ENCODE results near the gene PLTP. TPM values are rescaled to one million over a fixed set of nuclear protein-coding genes. Genes with fewer than 3 reads are reported as not detected.

The PLTP gene
- total RNA-seq, 1 donor from 2014 or later, result 38.5 TPM

- DNase-seq (ENCODE audit: low read depth), result no peak
- TF ChIP-seq CTCF (conservative IDR thresholded peaks at IDR 0.05; ENCODE audit: low read depth, low read length), result no peak
- H3K4me3 ChIP-seq (ENCODE audit: low read depth, low read length), result no peak overlapping the region
Observed at GRCh38 chr20:45853484-45853883, 58.5 kb downstream of the PLTP start.

DNA sequence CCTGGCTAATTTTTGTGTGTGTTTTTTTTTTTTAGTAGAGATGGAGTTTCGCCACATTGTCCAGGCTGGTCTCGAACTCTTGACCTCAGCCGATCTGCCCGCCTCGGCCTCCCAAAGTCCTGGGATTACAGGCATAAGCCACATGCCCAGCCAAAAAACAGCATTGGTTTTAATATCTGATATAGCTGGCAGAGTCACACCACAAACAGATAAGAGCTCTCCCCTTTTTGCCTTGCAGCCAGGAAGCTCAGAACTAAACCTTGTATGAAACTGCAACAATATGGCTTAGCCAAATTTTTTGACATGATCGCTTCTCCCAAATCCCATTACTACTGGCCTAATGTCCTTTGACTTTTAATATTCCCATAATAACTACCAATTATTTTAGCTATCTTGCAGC is 59.6 kb downstream of the PLTP start:
- no peak for TF ChIP-seq CTCF (conservative IDR thresholded peaks at IDR 0.05; ENCODE audit: low read depth, low read length)
- no peak overlapping the region for H3K4me3 ChIP-seq (ENCODE audit: low read depth, low read length)
- no peak for DNase-seq (ENCODE audit: low read depth)

GRCh38 chr20:45851501-45851900 is 60.5 kb downstream of the PLTP start:
- no peak for TF ChIP-seq CTCF (conservative IDR thresholded peaks at IDR 0.05; ENCODE audit: low read depth, low read length)
- DNase-seq (ENCODE audit: low read depth), result no peak

GRCh38 chr20:45850926-45851325 is 61.0 kb downstream of the PLTP start:
- no peak for DNase-seq (ENCODE audit: low read depth)
- TF ChIP-seq CTCF (conservative IDR thresholded peaks at IDR 0.05; ENCODE audit: low read depth, low read length), result no peak
- no peak overlapping the region for H3K4me3 ChIP-seq (ENCODE audit: low read depth, low read length)

More at GRCh38 chr20:45851501-45851900, 60.5 kb downstream of the PLTP start:
- no peak overlapping the region for H3K4me3 ChIP-seq (ENCODE audit: low read depth, low read length)

GRCh38 chr20:45850238-45850637 is 61.7 kb downstream of the PLTP start:
- H3K4me3 ChIP-seq (ENCODE audit: low read depth, low read length), result no peak overlapping the region
- no peak for DNase-seq (ENCODE audit: low read depth)
- no peak for TF ChIP-seq CTCF (conservative IDR thresholded peaks at IDR 0.05; ENCODE audit: low read depth, low read length)

DNA sequence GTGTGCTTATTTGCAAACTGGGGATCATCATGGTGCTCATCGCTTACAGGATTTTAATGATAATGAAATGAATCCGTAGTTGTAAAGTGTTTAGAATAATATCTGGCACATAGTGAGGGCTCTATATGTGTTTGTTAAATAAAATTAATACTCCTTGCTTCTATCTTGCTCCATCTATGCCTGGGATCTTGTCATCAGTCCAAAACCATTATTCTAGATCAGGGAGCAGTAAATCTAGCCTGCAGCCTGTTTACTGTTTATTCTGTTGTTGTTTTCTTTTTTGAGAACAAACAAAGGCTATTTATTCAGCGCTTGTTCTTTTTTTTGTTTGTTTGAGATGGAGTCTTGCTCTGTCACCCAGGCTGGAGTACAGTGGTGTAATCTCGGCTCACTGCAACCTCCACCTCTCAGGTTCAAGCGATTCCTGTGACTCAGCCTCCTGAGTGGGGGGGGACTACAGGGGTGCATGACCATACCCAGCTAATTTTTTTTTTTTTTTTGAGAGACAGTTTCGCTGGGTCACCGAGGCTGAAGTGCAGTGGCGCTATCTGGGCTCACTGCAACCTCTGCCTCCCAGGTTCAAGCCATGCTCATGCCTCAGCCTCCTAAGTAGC is 62.9 kb downstream of the PLTP start:
- no peak overlapping the region for H3K4me3 ChIP-seq (ENCODE audit: low read depth, low read length)

More for the DNA sequence above, 62.9 kb downstream of the PLTP start:
- DNase-seq (ENCODE audit: low read depth), result no peak
- TF ChIP-seq CTCF (conservative IDR thresholded peaks at IDR 0.05; ENCODE audit: low read depth, low read length), result no peak

Other genes with a start within 250 kb of the PLTP start
- gene WFDC11, start 241.9 kb downstream of the PLTP start, total RNA-seq, result not detected in 2 replicates
- not detected in 2 replicates for gene WFDC13, start 210.1 kb downstream of the PLTP start, total RNA-seq
- not detected in 2 replicates for gene WFDC10B, start 207.1 kb downstream of the PLTP start, total RNA-seq
- gene SPINT4, start 189.8 kb downstream of the PLTP start, total RNA-seq, result not detected in 2 replicates
- gene WFDC3, start 120.3 kb downstream of the PLTP start, total RNA-seq, result 0.43 and 0.69 TPM in 2 replicates
- 23.1 and 34.7 TPM in 2 replicates for gene DNTTIP1, start 120.2 kb downstream of the PLTP start, total RNA-seq
- 345 and 447 TPM in 2 replicates for gene UBE2C, start 99.5 kb downstream of the PLTP start, total RNA-seq
- gene TNNC2, start 84.8 kb downstream of the PLTP start, total RNA-seq, result not detected in 2 replicates
- gene SNX21, start 78.4 kb downstream of the PLTP start, total RNA-seq, result 20.1 and 29.0 TPM in 2 replicates
- gene ACOT8, start 54.8 kb downstream of the PLTP start, total RNA-seq, result 29.1 and 33.0 TPM in 2 replicates
- 1.2 and 3.0 TPM in 2 replicates for gene ZSWIM3, start 54.5 kb downstream of the PLTP start, total RNA-seq
- gene ZSWIM1, start 30.9 kb downstream of the PLTP start, total RNA-seq, result 7.3 and 14.2 TPM in 2 replicates
- 0.87 TPM in 1 of 2 replicates, not detected in the other for gene SPATA25, start 24.5 kb downstream of the PLTP start, total RNA-seq
- 3.2 and 6.9 TPM in 2 replicates for gene NEURL2, start 20.9 kb downstream of the PLTP start, total RNA-seq
- 42.7 and 62.5 TPM in 2 replicates for gene CTSA, start 20.8 kb downstream of the PLTP start, total RNA-seq
- 17.9 and 18.3 TPM in 2 replicates for gene PCIF1, start 22.5 kb upstream of the PLTP start, total RNA-seq
- 14.9 and 16.0 TPM in 2 replicates for gene ZNF335, start 60.0 kb upstream of the PLTP start, total RNA-seq
- gene MMP9, start 96.8 kb upstream of the PLTP start, total RNA-seq, result 0.80 and 1.4 TPM in 2 replicates
- not detected in 2 replicates for gene SLC12A5, start 117.1 kb upstream of the PLTP start, total RNA-seq
- 20.9 and 32.5 TPM in 2 replicates for gene NCOA5, start 177.8 kb upstream of the PLTP start, total RNA-seq
- 49.7 and 74.7 TPM in 2 replicates for gene CD40, start 206.2 kb upstream of the PLTP start, total RNA-seq